ENCODE results near the gene FBLN2. TPM values are rescaled to one million over a fixed set of nuclear protein-coding genes. Genes with fewer than 3 reads are reported as not detected.

FBLN2 gene
- total and polyA plus RNA-seq, 2 of the 13 experiments (the other 11 are each of a cell fraction or from before 2014, with no cell fraction given) = not detected

DNA sequence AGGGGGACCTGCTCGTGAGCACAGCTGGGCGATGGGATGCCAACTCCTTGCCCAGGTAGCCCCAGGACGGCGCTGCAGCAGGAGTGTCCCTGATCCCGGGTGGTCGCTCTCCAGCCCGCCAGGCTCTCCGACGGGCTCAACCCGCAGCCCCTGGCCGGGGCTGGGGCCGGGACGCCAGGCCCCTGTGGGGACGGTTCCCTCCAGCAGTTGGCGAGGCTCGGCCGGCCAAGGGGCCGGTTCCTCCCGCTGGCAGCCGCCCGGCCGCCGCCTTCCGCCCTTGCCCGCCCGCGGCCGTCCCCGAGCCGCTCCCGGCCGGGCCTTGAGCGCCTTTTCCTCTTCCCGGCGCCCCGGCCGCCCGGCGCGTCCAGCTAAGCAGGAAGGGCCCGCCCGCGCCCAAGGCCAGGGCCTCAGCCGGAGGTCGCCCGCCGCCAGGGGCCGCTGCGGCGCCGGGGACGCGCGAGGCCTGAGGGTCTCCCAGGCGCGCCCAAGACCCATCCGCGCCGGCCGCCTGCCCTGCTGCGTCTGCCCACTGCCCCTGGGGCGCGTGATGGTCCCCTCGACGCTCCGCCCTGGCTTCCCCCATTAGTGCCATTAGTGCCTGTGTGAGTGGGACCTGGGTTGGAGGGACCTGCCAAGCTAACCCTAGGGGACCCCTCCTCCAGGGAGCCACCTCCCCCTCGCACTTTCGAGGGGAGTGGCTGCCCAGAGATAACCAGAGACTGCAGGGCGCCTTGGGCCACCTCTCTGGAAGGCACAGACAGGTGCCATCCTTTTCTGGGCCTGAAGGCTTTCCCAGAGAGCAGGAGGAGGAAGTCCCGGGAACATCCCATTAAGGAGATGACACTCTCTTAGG, 106.4 kb downstream of the FBLN2 start (continued):
- TF ChIP-seq XRCC5 (optimal IDR thresholded peaks at IDR 0.05; ENCODE audit: low read length) (peak; percentile 51), ZFY (CRISPR knock-in tag; IDR thresholded peaks at IDR 0.05) (peak; percentile 52; the same call in 1 of the 2 replicates), ZNF563 (CRISPR knock-in tag; IDR thresholded peaks at IDR 0.05) (peak; percentile 55; the same call in 1 of the 2 replicates), STAG1 (CRISPR knock-in tag; IDR thresholded peaks at IDR 0.05) (peak; percentile 39), TCF12 (IDR thresholded peaks at IDR 0.05) (no peak), TCF12 (CRISPR knock-in tag; IDR thresholded peaks at IDR 0.05) (no peak), ELF3 (CRISPR knock-in tag; IDR thresholded peaks at IDR 0.05) (0 out of 2 replicates have a peak, but pooled peaks have one; percentile 23), HES4 (CRISPR knock-in tag; IDR thresholded peaks at IDR 0.05; ENCODE audit: borderline replicate concordance) (0 out of 2 replicates have a peak, but pooled peaks have one; percentile 24), SPEN (CRISPR knock-in tag; IDR thresholded peaks at IDR 0.05; ENCODE audit: low read depth) (peak; percentile 36; the same call in 1 of the 2 replicates)
- TF ChIP-seq, protein P1, sequence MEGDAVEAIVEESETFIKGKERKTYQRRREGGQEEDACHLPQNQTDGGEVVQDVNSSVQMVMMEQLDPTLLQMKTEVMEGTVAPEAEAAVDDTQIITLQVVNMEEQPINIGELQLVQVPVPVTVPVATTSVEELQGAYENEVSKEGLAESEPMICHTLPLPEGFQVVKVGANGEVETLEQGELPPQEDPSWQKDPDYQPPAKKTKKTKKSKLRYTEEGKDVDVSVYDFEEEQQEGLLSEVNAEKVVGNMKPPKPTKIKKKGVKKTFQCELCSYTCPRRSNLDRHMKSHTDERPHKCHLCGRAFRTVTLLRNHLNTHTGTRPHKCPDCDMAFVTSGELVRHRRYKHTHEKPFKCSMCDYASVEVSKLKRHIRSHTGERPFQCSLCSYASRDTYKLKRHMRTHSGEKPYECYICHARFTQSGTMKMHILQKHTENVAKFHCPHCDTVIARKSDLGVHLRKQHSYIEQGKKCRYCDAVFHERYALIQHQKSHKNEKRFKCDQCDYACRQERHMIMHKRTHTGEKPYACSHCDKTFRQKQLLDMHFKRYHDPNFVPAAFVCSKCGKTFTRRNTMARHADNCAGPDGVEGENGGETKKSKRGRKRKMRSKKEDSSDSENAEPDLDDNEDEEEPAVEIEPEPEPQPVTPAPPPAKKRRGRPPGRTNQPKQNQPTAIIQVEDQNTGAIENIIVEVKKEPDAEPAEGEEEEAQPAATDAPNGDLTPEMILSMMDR (CRISPR knock-in tag; IDR thresholded peaks at IDR 0.05) = peak; percentile 60; the same call in 1 of the 2 replicates
- TF ChIP-seq, protein P2, sequence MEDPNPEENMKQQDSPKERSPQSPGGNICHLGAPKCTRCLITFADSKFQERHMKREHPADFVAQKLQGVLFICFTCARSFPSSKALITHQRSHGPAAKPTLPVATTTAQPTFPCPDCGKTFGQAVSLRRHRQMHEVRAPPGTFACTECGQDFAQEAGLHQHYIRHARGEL (CRISPR knock-in tag; IDR thresholded peaks at IDR 0.05) = no peak
- TF ChIP-seq, protein P3, sequence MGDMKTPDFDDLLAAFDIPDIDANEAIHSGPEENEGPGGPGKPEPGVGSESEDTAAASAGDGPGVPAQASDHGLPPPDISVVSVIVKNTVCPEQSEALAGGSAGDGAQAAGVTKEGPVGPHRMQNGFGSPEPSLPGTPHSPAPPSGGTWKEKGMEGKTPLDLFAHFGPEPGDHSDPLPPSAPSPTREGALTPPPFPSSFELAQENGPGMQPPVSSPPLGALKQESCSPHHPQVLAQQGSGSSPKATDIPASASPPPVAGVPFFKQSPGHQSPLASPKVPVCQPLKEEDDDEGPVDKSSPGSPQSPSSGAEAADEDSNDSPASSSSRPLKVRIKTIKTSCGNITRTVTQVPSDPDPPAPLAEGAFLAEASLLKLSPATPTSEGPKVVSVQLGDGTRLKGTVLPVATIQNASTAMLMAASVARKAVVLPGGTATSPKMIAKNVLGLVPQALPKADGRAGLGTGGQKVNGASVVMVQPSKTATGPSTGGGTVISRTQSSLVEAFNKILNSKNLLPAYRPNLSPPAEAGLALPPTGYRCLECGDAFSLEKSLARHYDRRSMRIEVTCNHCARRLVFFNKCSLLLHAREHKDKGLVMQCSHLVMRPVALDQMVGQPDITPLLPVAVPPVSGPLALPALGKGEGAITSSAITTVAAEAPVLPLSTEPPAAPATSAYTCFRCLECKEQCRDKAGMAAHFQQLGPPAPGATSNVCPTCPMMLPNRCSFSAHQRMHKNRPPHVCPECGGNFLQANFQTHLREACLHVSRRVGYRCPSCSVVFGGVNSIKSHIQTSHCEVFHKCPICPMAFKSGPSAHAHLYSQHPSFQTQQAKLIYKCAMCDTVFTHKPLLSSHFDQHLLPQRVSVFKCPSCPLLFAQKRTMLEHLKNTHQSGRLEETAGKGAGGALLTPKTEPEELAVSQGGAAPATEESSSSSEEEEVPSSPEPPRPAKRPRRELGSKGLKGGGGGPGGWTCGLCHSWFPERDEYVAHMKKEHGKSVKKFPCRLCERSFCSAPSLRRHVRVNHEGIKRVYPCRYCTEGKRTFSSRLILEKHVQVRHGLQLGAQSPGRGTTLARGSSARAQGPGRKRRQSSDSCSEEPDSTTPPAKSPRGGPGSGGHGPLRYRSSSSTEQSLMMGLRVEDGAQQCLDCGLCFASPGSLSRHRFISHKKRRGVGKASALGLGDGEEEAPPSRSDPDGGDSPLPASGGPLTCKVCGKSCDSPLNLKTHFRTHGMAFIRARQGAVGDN (CRISPR knock-in tag; IDR thresholded peaks at IDR 0.05) = peak; percentile 17; the same call in 1 of the 2 replicates
- TF ChIP-seq, protein P4, sequence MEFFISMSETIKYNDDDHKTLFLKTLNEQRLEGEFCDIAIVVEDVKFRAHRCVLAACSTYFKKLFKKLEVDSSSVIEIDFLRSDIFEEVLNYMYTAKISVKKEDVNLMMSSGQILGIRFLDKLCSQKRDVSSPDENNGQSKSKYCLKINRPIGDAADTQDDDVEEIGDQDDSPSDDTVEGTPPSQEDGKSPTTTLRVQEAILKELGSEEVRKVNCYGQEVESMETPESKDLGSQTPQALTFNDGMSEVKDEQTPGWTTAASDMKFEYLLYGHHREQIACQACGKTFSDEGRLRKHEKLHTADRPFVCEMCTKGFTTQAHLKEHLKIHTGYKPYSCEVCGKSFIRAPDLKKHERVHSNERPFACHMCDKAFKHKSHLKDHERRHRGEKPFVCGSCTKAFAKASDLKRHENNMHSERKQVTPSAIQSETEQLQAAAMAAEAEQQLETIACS (CRISPR knock-in tag; IDR thresholded peaks at IDR 0.05) = peak; percentile 37; the same call in 1 of the 2 replicates

All from HepG2 (cell line).